NCI-H82 treated with DMSO at 0.1 percent for 48 hours (cell line): ENCODE results near the gene LEAP2.

Source experiments
- DNase-seq: peaks from one replicate; lab custom pipeline; 2025; ENCODE audit not compliant: unreplicated experiment; lab: John Stamatoyannopoulos, UW

The LEAP2 gene

DNA sequence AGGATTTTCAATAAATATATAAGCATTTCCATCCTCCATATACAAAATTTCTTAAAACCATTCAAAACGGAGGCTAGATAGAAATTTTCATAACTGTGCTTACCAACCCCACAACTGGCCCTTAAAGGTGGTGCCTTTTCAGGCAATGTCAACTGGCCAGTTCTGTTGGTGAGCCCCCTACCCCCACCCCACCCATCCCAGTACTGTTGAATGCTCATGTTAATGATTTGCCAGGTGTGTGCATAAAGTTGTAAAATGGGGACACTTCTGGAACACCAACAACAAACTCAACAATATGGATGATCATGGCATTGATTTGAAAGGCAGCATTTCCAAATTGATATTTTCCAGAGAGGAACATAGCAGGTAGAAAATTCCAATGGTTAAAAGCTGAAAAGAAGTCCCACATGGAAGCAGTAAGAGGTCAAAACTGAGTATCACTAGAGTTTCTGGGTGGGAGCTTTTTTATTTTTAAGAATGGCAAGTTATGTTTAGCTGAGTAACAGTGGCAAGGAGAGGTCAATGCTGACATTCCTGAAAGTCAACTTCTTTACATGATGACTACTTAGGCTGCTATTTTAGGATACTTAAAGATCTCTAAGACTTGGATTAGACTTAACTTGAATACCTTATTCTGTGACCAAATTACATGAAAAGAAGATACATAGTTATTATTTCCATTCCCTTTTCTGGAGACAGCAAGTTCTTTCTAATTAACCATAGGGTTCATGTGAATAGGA lies 2.7 kb downstream of the LEAP2 start:
- no peak for DNase-seq

GRCh38 chr5:132877466-132877865 lies 4.0 kb downstream of the LEAP2 start:
- no peak for DNase-seq

GRCh38 chr5:132877938-132878337 lies 4.5 kb downstream of the LEAP2 start:
- no peak for DNase-seq

DNA sequence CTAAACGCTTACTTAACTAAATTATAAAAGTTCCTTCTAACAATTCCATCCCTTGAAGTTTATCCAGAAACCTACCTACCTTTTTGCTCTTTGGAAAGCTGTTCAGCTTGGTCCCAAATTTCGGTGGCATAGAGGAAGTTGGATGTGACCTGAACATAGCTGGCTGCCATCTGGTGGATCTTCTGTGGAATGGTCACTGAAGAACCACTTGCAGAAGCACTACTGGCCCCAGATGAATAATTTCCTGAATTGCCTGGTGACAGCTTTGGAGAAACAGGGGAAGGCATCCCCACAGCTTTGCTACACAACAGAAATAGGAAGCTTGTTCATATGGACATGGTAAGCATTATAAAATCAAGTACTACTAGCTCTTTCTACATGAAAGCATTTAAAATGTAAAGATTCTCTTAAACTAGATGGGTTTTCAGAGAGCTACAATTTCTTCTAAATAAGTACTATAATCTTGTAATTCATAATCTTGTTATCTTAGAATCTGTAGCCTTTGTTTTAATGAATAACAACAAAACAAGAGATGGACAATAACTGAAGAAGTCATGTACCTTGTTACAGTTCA lies 9.9 kb downstream of the LEAP2 start:
- peak; percentile 47 for DNase-seq

- DNase-seq: no peak
These were observed 11.1 kb downstream of the LEAP2 start for GRCh38 chr5:132884548-132884947.

GRCh38 chr5:132886064-132886823 lies 12.8 kb downstream of the LEAP2 start:
- DNase-seq: no peak

DNA sequence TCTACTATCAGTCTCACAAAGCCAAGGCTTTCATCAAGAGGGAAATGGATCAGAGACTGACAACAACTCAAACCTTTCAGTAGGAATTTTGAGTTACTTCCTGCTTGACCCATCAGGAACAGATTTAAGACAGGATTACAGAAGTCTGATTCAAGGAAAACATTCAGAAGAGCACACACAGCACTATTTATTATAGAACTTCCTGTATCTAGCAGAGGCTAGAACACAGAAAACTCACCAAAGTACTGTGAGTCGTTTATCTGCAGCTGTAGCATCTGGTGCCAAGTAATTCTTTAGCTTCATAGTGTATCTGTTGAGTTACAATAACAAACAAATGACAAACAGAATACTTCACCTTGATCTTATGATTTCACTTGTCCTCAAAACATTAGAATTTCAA lies 13.8 kb downstream of the LEAP2 start:
- DNase-seq: no peak

DNA sequence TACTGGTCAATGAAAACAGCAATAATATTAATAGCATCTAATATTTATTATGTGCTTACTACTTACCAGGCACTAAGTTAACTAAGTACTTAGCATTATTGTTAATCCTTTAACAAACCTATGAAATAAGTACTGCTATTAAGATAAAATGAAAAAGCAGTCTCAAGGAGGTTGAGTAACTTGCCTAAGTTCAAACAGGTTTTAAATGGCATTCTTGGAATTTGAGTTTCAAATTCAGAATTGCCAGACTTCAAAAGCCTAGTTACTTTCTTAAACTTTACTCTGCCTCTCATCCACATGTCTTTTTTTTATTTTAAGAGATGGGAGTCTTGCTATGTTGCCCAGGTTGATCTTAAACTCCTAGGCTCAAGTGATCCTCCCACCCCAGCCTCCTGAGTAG lies 16.0 kb downstream of the LEAP2 start:
- no peak for DNase-seq

DNA sequence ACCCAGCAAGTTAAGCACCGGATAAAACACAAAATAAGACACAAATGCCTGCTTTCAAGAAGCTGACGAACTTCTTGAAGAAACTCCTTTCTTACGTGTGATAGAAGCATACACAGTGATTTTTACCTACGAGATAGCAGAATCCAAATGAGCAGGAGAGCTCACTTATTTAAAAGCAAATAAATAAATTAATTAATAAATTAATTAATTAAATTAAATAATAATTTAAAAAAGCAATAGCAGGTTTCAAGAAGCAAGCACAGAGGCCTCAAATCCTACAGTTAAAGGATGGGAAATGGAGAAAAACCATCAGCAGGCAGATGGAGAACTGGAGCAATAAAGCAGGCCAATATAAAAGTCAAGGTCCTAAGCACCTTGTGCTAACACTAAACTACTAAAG lies 17.3 kb downstream of the LEAP2 start:
- no peak for DNase-seq

DNA sequence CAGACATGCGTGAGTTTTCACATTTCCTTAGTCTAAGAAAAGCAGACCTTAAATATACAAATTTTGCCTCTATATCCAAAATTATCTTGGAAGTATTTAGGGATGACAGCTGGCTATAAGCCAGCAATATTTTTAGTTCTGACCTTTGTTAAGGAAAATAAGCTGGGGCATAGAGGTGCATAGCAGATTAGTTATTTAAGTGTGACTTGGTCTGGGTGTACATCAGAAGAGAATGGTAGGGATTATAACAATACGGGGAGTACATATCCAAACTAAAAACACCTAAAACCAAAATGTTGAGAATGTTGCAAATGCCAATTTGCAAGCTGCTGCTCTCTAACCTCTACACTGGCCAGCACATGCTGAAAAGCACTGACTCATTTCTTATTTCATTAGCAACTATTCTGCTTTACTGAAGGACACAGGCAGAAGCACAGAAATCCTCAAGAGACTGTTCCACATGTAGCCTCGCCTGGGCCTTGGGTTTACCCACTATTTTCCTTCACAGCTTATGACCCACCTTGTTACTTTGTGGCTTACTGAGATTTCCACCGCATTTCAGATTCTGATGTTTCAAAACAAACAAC lies 22.3 kb downstream of the LEAP2 start:
- DNase-seq: no peak

DNA sequence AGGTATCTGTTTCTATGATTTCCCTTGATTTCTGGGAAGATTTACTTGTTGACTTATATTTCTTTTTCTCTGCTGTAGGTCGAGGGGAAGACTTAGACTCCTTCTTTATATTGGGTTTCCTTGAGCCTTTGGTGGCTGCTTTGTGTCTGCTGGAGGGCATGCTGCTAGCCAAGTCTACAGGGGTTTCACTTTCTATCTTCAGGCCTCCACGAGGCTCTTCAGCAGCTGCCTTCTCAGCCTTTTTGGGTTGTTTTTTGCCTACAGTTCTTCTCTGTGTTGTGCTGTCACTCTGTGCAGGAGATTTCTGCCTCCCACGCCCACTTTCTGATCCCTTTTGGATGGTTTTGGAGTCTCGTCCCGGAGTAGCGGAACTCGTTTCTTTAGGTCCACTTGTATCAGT lies 23.2 kb downstream of the LEAP2 start:
- no peak for DNase-seq

DNA sequence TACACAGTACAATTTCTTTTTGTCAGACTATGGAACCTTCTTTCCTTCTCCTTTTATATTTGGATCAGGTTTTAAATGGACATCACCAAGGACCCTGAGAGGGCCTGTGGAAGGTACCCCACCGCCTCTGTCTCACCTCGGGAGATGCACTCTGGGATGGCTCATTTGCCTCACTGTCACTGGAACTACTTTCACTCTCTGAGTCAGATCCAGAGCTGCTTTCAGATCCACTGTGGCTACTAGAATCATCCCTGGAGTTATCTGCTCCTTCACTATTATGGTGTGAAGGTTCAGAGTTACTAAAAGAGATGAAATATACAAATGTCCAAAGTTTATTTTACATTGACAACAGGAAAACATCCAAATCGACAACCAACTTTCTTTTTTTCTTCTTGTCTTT lies 24.6 kb downstream of the LEAP2 start:
- DNase-seq: no peak

DNA sequence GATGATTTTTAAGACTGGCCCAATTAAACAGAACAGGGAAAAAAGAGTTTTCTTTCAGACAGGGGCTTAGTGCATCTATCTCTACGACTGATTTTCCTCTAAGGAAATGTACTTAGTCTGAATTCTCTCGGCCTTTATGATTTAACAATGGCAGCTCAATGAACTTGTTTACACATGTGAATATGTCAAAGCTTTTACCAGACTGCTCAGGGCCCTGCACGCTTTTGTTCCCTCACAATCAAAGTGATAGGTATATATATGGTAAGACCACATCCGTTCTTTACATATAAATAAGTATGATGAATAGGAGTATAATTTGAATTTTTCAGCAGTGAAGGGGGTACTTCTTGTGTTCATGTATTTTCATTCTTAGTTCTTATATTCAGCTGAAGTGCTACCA lies 27.6 kb downstream of the LEAP2 start:
- no peak for DNase-seq

GRCh38 chr5:132901730-132902129 lies 28.3 kb downstream of the LEAP2 start:
- DNase-seq: no peak

- no peak for DNase-seq
These were observed 32.5 kb downstream of the LEAP2 start for GRCh38 chr5:132905938-132906337.

- no peak for DNase-seq
These were observed 33.7 kb downstream of the LEAP2 start for GRCh38 chr5:132907161-132907560.

GRCh38 chr5:132909702-132910101 lies 36.2 kb downstream of the LEAP2 start:
- no peak for DNase-seq

- DNase-seq: no peak
These were observed 42.2 kb downstream of the LEAP2 start for GRCh38 chr5:132915681-132916080.

DNA sequence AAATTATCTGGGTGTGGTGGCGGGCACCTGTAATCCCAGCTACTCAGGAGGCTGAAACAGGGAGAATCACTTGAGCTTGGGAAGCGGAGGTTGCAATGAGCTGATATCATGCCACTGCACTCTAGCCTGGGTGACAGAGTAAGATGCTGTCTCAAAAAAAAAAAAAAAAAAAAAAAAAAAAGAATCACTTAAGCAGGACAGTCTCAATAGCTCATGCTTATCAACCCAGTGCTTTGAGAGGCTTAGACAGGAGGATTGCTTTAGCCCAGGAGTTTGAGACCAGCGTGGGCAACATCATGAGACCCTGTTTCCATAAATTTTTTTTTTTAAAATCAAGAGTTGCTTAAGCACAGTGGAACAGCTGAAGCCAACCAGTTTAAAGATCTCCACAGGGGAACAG lies 42.6 kb downstream of the LEAP2 start:
- no peak for DNase-seq
